Dedifferentiated amniotic fluid mesenchymal stem cell (primary cell): ENCODE results near the gene NUP62.
"Not testable (repeated sequence)": the region's sequence is repeated elsewhere in the genome, so short reads cannot be mapped to it uniquely, and the experiment has no call there.

Source experiments
- DNase-seq: peaks from one replicate; pipeline ENCODE4 v3.0.0-alpha.2; 2016; ENCODE audit errors: extremely low spot score

The NUP62 gene

DNA sequence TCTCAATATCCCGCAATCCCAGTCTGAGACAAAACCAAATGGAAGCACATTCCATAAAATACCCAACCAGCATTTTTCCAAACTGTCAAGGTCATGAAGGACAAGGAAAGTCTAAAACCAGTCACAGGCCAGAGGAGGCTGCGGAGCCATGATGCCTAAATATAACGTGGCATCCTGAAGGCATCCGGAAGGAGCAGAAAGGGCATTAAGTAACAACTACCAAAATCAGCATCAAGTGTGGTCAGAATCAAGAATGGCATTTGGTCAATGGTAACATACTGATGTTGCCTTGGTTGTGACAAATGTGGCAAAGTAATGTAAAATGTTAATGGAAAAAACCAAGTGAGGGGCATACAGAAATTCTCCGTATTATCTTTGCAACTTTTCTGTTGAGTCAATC, 3.8 kb downstream of the NUP62 start:
- DNase-seq = no peak

GRCh38 chr19:49924881-49925210, 4.5 kb downstream of the NUP62 start:
- not testable (repeated sequence) for DNase-seq

DNA sequence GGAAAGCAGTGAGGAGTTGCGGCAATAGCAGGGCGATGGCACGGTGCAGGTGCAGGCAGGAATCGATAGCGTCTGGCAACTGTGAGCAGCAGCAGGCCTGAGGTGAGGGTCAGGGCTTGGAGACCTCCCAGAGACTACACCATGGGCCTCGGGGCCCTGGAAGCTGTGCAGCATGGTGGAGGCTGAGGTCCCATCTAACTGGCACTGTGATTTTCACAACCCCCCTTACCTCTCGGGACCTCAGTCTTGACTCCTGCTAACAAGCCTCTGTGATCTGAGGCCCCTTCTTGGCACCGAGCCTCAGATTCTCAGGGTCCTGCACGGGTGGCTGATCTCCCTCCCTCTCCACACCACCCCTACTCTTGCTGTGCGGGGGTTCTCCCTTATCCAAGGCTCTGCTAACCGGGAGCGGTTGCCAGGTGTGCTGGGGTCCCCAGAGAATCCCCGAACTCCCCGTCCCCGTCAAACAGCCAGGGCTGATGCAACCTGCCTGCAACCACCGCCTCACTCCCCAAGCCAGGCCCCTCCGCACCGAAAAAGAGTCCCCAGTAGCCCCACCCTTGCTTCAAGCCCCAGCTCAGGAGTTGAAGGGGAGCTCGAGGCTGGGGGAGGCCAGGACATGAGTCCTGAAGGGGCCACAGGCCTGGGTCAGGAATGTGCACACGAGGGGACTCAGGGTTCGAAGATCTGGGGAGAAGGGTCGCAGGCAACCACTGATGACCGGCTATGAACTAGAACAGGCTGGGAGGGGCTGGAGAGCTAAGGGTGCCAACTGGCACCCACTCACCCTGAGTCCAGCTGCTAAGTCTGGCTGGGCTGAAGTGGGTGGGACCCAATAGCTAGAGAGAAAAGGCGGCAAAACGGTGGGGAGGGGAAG, 5.1 kb downstream of the NUP62 start:
- no peak for DNase-seq

DNA sequence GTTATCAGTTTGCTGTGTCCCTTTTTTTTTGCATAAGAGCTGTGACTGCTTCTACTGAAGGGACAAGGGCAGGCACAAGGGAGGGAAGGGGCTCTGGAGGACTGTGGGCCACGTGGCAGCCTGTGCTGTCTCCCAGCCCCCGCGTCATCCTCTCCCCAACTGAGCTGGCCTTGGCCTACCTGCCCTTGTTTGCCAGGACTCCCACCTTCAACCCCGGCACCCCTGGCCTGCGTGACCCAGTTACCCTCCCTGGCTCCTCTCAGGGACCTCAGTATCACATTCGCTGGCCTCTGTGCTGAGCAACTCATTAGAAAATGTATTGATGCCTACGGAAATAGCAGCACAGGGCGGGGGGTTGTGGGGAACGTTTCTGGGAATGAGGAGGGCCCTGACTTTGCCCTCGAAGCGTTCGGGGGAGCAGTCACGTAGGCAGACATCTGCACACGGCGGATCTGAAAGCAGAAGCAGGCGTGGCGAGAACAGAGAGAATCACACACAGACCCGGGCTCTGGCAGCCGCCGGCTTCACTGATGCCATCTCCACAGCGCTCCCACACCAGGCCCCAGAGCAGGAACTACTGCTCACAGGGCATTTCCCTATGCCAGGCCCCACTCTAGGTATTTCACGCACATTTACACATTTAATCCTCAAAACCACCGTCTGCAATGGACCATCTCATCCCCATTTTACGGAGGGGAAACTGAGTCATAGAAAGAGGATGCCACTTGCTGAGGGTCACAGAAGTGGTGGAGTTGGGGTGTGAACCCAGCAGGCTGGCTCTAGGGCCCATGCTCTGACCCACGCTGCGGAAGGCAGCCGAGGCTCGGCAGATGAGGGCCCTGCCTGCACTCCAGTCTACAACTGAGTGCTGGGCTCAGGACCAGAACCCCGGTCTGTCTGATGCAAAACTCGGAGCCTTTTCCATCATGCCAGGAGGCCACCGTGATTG, 6.0 kb downstream of the NUP62 start:
- no peak for DNase-seq

- DNase-seq = no peak
These were observed 7.2 kb downstream of the NUP62 start for GRCh38 chr19:49921871-49922795.

- DNase-seq = no peak
These were observed 8.5 kb downstream of the NUP62 start for GRCh38 chr19:49920624-49921363.

DNA sequence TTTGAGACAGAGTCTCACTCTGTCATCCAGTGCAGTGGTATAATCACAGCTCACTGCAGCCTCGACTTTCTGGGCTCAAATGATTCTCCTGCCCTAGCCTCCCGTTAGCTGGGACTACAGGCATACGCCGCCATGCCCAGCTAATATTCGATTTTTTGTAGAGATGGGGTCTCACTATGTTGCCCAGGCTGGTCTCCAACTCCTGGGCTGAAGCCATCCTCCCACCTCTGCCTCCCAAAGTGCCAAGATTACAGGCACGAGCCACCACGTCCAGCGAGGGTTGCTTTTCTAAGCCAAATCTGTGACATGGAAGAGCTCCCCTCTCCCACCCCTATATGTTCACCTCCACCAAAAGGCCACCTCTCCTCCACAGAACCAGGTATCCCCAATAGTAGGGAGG, 11.2 kb downstream of the NUP62 start:
- no peak for DNase-seq

DNA sequence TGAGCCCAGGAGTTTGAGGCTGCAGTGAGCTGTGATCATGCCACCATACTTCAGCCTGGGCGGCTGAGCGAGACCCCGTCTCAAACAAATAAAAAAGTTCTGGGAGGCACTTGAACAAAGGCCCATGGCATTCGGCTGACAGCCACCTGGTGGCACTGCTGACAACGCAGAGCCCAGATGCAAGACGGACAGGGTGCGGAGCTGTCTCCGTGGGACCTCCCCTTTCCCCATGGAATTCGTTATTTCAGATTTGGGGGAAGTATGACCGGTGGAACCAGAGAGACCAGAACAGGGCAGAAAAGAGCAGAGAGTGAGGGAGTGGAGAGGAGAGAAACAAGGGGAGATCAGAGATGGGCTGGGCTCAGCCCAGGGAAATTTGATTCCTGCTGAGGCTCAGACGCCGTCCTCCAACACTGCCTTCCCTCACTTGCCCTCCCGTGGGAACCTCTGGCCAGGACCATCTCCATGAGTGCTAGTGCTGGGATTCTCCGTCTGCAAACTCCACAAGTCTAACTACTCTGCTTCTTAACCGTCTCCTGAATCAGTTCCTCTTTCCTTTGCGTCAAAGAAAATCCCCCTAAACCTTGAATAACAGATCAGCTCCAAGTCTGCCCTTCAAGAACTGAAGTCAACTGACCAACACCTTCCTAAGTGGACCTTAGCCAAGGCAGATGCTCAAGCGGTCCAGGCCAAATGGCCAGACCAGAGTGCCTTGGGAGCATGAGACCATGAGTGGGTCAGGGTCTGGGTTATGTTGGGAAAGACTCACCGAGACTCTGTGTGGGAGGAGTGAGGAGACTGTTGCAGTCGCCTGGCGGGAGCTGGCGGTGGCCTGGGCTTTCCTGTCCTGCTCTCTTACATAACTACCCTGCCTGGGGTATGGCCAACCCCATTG, 12.2 kb downstream of the NUP62 start:
- DNase-seq = no peak

DNA sequence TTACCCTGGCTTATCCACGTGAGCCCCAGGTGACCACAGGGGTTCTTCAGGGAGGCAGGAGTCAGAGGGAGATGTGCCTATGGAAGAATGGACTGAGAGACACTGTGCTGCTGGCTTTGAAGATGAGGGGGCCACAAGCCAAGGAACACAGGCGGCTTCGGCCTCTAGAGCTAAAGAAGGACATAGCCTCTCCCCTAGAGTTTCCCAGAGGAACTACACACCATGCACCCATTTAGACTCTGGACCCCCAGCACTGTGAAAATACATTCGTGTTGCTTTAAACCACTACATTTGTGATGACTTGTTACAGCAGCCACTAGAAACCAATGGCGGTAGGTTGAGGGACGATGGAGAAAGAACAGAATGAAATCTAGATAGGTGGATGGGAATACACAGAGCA, 14.0 kb downstream of the NUP62 start:
- DNase-seq = no peak

- DNase-seq = no peak
These were observed 15.6 kb downstream of the NUP62 start for GRCh38 chr19:49913720-49914119.

GRCh38 chr19:49912965-49913685, 16.2 kb downstream of the NUP62 start:
- DNase-seq = no peak

- no peak for DNase-seq
These were observed 17.7 kb downstream of the NUP62 start for GRCh38 chr19:49911381-49912145.

GRCh38 chr19:49910179-49910578, 19.1 kb downstream of the NUP62 start:
- no peak for DNase-seq

DNA sequence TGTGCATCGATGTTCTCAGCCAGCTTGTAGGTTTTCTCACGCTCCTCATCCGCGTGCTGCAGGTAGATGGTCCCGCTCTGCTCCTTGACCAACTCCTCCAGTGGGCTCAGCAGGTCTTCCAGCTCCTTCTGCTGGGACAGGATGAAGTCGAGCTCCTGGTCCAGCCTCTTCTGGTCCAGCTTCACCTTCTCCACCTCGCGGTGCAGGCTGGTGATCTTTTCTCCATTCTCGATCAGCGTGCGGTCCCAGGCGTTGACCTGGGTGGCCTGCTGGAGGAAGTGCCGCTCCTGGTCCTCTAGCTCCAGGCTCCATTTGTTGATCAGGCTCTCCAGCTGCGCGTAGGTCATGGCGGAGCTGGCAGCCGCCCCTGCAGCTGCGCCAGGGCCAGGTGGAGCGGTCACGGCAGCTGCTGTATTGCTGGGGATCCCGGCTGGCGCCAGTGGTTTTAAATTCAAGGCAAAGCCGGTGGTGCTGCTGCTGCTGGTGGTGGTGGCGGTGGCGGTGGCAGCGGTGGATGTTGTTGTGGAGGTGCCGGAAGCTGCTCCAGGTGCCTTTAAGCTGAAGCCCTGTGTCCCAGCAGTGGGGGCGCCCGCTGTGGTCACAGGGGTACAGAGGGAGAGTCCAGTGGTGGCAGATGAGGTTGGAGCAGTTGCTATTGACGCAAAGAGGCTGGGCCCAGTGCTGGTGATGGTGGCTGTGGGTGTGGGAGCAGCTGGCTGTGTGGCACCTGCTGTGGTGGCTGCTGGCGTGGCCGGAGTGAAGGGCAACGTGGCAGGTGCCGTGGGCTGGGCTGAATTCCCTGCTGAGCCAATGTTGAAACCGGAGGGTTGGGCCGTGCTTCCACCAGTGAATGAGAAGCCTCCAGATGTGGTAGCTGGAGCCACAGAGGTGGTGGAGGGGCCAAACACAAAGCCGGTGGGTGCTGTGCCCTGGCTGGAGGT, 20.6 kb downstream of the NUP62 start:
- DNase-seq = no peak

GRCh38 chr19:49907745-49908446, 21.4 kb downstream of the NUP62 start:
- no peak for DNase-seq

DNA sequence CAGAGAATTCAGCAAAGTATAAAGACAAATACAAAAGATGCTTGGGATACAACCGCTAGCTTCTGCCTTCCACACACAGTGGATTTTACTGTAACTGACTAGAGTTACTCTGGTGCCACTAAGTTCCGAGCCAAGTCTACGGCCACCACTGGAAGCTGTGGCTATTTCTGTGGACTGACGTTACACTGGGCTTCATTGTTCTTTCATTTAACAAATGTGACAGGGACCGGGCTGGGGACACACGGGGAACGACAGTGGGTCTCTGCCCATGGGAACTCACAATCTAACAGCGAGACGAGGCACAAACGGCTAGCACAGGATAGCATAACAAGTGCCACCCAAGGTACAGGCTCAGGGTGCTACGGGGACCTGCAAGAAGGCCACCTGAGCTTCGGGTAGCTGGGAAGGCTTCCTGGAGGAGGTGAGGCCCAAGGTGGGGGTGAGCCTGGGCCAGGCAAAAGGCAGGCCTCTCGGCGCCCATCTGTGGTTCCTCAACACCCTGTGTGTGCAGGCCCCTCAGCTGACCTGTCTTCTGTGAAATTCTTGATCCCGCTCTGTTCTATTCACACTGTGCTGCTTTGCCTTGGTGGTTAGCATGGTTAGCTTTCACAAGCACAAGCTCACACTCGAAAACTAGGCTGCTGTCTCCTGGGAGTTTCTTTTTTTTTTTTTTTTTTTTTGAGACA, 22.3 kb downstream of the NUP62 start:
- DNase-seq = no peak
